ENCODE data around the gene SRXN1. TPM values are rescaled to one million over a fixed set of nuclear protein-coding genes. Genes with fewer than 3 reads are reported as not detected.

Gene SRXN1
- total and polyA plus RNA-seq, 9 of the 15 experiments (the other 6 are each of a cell fraction or from before 2014, with no cell fraction given), result 6.8 to 36.4 (median 21.6) TPM

DNA sequence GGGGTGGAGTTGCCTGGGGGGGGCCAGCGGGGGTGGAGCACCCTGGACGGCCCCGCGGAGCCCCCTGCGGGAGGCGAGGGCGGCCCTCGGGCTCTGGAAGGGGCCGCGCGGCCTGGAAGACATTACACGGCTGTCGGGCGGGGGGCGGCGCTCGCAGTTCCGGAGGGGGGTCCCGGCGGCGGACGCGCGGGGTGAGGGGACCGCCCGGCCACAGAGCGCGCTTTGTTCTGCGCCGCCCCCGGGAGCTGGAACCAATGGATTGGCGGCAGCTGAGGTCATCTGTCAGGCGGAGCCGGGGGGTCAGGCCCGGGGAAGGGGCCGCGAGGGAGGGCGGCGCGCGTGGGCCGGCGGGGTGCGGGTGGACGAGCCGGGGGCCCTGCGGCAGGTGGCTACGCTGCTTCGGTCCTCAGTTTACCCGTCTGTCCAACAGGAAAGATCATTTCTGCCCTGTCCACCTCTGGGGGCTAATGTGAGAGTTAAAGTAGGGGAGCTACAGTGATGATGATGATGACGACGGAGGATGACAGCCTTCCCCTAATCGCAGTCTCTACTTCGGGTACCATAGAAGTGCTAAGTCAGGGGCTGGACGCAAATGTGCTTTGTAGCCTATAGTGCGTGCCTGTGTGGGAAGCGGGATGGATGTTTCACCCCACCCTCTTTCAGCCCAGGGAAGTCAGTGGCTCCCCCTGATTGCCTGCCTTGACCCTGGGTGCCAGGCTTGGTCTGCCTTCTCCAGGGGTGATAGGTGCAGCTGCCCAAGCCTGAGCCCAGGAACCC lies 10.4 kb downstream of the SRXN1 start (continued):
- TF ChIP-seq, protein P1, sequence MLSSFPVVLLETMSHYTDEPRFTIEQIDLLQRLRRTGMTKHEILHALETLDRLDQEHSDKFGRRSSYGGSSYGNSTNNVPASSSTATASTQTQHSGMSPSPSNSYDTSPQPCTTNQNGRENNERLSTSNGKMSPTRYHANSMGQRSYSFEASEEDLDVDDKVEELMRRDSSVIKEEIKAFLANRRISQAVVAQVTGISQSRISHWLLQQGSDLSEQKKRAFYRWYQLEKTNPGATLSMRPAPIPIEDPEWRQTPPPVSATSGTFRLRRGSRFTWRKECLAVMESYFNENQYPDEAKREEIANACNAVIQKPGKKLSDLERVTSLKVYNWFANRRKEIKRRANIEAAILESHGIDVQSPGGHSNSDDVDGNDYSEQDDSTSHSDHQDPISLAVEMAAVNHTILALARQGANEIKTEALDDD (IDR thresholded peaks at IDR 0.05), result no peak
- TF ChIP-seq PRPF4 (IDR thresholded peaks at IDR 0.05; ENCODE audit: insufficient read depth, low read depth, low read length, poor library complexity, severe bottlenecking), result no peak
- TF ChIP-seq, protein P2, sequence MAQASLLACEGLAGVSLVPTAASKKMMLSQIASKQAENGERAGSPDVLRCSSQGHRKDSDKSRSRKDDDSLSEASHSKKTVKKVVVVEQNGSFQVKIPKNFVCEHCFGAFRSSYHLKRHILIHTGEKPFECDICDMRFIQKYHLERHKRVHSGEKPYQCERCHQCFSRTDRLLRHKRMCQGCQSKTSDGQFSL (CRISPR knock-in tag; IDR thresholded peaks at IDR 0.05), result 0 out of 2 replicates have a peak, but pooled peaks have one; percentile 22
- TF ChIP-seq, protein P2 (tag; IDR thresholded peaks at IDR 0.05), result peak in 1 of 2 experiments; percentile 92; a peak in 2 of 4 replicates
- peak; percentile 65 for TF ChIP-seq RBFOX2 (IDR thresholded peaks at IDR 0.05; ENCODE audit: low read depth, low read length)
- TF ChIP-seq JUND (IDR thresholded peaks at IDR 0.05; ENCODE audit: borderline replicate concordance, low read depth, low read length), result 0 out of 2 replicates have a peak, but pooled peaks have one; percentile 9
- no peak for TF ChIP-seq JUND (tag; IDR thresholded peaks at IDR 0.05; ENCODE audit: borderline replicate concordance, low read depth, low read length)
- peak; percentile 25; the same call in 1 of the 2 replicates for TF ChIP-seq C11orf30 (IDR thresholded peaks at IDR 0.05; ENCODE audit: low read depth)
- TF ChIP-seq, protein P3, sequence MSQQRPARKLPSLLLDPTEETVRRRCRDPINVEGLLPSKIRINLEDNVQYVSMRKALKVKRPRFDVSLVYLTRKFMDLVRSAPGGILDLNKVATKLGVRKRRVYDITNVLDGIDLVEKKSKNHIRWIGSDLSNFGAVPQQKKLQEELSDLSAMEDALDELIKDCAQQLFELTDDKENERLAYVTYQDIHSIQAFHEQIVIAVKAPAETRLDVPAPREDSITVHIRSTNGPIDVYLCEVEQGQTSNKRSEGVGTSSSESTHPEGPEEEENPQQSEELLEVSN (IDR thresholded peaks at IDR 0.05; ENCODE audit: borderline replicate concordance in 1 of 2, extremely low read depth in 1 of 2, insufficient read depth in 1 of 2, insufficient read length in 1 of 2, low read depth in 1 of 2, low read length in 1 of 2, poor library complexity in 1 of 2, severe bottlenecking in 1 of 2), result peak in 1 of 2 experiments; percentile 14
- no peak for TF ChIP-seq NCOA1 (IDR thresholded peaks at IDR 0.05; ENCODE audit: low read depth)
- TF ChIP-seq ZNF316 (IDR thresholded peaks at IDR 0.05), result peak; percentile 32; the same call in 1 of the 2 replicates
- TF ChIP-seq NFATC3 (IDR thresholded peaks at IDR 0.05), result no peak
- TF ChIP-seq ZFX (CRISPR knock-in tag; IDR thresholded peaks at IDR 0.05), result 0 out of 2 replicates have a peak, but pooled peaks have one; percentile 26
- TF ChIP-seq ETV5 (CRISPR knock-in tag; IDR thresholded peaks at IDR 0.05; ENCODE audit: low read depth), result 0 out of 2 replicates have a peak, but pooled peaks have one; percentile 9
- TF ChIP-seq, protein P4, sequence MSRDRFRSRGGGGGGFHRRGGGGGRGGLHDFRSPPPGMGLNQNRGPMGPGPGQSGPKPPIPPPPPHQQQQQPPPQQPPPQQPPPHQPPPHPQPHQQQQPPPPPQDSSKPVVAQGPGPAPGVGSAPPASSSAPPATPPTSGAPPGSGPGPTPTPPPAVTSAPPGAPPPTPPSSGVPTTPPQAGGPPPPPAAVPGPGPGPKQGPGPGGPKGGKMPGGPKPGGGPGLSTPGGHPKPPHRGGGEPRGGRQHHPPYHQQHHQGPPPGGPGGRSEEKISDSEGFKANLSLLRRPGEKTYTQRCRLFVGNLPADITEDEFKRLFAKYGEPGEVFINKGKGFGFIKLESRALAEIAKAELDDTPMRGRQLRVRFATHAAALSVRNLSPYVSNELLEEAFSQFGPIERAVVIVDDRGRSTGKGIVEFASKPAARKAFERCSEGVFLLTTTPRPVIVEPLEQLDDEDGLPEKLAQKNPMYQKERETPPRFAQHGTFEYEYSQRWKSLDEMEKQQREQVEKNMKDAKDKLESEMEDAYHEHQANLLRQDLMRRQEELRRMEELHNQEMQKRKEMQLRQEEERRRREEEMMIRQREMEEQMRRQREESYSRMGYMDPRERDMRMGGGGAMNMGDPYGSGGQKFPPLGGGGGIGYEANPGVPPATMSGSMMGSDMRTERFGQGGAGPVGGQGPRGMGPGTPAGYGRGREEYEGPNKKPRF (IDR thresholded peaks at IDR 0.05; ENCODE audit: low read depth, low read length), result no peak

All from K562 (cell line).